GM13976 (cell line): ENCODE data around the gene PRSS8.
"Not testable (repeated sequence)": the region's sequence is repeated elsewhere in the genome, so short reads cannot be mapped to it uniquely, and the experiment has no call there.

Source experiments
- DNase-seq: peaks from one replicate; pipeline ENCODE4 v3.0.0; 2012; ENCODE audit warnings: low spot score
- CTCF ChIP-seq: IDR thresholded peaks from 2 replicates; pipeline ENCODE4 v1.5.1; 2012; ENCODE audit warnings: borderline replicate concordance, mild to moderate bottlenecking; ENCODE audit not compliant: insufficient read depth; ENCODE audit errors: extremely low read depth, missing control alignments, control extremely low read depth
- in situ Hi-C: fragments of 300-500 bp; cut with MboI; formaldehyde crosslinking; loops from one replicate; pipeline ENCODE4 v1.12.0; 2022; ENCODE audit warnings: low sequenced_read_pairs, mixed read lengths, inconsistent platforms; ENCODE audit not compliant: unreplicated experiment

Gene PRSS8

GRCh38 chr16:31149894-31150890, 14.7 kb upstream of the PRSS8 start, which contains the start of gene PRSS36:
Gene PRSS36, minus strand, starts transcription at chr16:31150066. Its CDS starts 31 bp downstream, at chr16:31150035.
- TF ChIP-seq CTCF: no peak
- DNase-seq: peak; percentile 13
- in situ Hi-C loops: no loop called here

GRCh38 chr16:31149332-31149731, 13.8 kb upstream of the PRSS8 start:
- DNase-seq: peak; percentile 23
- TF ChIP-seq CTCF: no peak
- in situ Hi-C loops: no loop called here

GRCh38 chr16:31148896-31149295, 13.4 kb upstream of the PRSS8 start:
- no peak for TF ChIP-seq CTCF
- in situ Hi-C loops: no loop called here
- DNase-seq: no peak

- in situ Hi-C loops: no loop called here
- no peak for DNase-seq
- no peak for TF ChIP-seq CTCF
Measured at GRCh38 chr16:31148281-31148728, 12.8 kb upstream of the PRSS8 start.

- no peak for TF ChIP-seq CTCF
- in situ Hi-C loops: no loop called here
- DNase-seq: no peak
Measured at GRCh38 chr16:31147574-31147973, 12.0 kb upstream of the PRSS8 start.

- in situ Hi-C loops: no loop called here
- TF ChIP-seq CTCF: no peak
- DNase-seq: no peak
Measured at GRCh38 chr16:31145398-31145990, 10.0 kb upstream of the PRSS8 start.

GRCh38 chr16:31144418-31144817, 8.9 kb upstream of the PRSS8 start:
- in situ Hi-C loops, DNase-seq: not testable (repeated sequence)
